SK-N-SH (cell line): ENCODE results near the gene GPHB5. TPM values are rescaled to one million over a fixed set of nuclear protein-coding genes. Genes with fewer than 3 reads are reported as not detected.

Experiments
- CTCF ChIA-PET: fragments of 300-600, 350-600 bp; formaldehyde crosslinking; extraction: SDS; loops from one replicate; lab custom pipeline; 2021; lab: Yijun Ruan, JAX
- POLR2A ChIA-PET: fragments of 350-600 bp; sonication (Branson Sonifier 250); formaldehyde crosslinking; extraction: SDS; loops from one replicate; lab custom pipeline; 2020; ENCODE audit warnings: antibody characterized with exemption, inconsistent platforms; lab: Yijun Ruan, JAX
- DNase-seq: peaks from one replicate; pipeline ENCODE4 v3.0.0; 2012
- H2AFZ ChIP-seq: fragments of 200-600 bp; sonication (generic); 2 replicates; pipeline ENCODE4 v1.8.1; 2016; ENCODE audit warnings: antibody characterized with exemption, mild to moderate bottlenecking, low read depth
- H3F3A ChIP-seq: fragments of 200-600 bp; sonication (generic); replicated peaks from 2 replicates; pipeline ENCODE3; 2016; ENCODE audit warnings: antibody characterized with exemption, mild to moderate bottlenecking; ENCODE audit not compliant: insufficient read depth
- H3K27ac ChIP-seq, 2 experiments: fragments of 200-500 bp in 1 of 2; fragments of 200-600 bp in 1 of 2; sonication (Bioruptor generic) in 1 of 2; sonication (generic), shearing (Covaris generic) in 1 of 2; 2 replicates each; pipeline versions ENCODE4 v1.5.1 to v1.6.1; 2014 to 2016; ENCODE audit warnings: low read depth in 2 of 2, inconsistent platforms in 1 of 2, low read length in 1 of 2, mild to moderate bottlenecking in 1 of 2, mixed read lengths in 1 of 2
- H3K27me3 ChIP-seq: fragments of 200-600 bp; sonication (generic), shearing (Covaris generic); 2 replicates; pipeline ENCODE4 v1.6.1; 2016; ENCODE audit warnings: mixed run types; ENCODE audit not compliant: insufficient read depth
- H3K36me3 ChIP-seq, 2 experiments: fragments of 200-500 bp in 1 of 2; fragments of 200-600 bp in 1 of 2; sonication (Bioruptor generic) in 1 of 2; sonication (generic) in 1 of 2; replicated peaks in 1 of 2; 2 replicates each; pipeline versions ENCODE3 to v1.5.1; 2014 to 2016; ENCODE audit warnings: low read length in 1 of 2, mild to moderate bottlenecking in 1 of 2; ENCODE audit not compliant: insufficient read depth in 2 of 2, control insufficient read depth in 1 of 2
- H3K4me1 ChIP-seq, 2 experiments: fragments of 200-500 bp in 1 of 2; fragments of 200-600 bp in 1 of 2; sonication (Bioruptor generic) in 1 of 2; sonication (generic), shearing (Covaris generic) in 1 of 2; 2 replicates each; pipeline versions ENCODE4 v1.5.1 to v1.6.1; 2014 to 2016; ENCODE audit warnings: low read depth in 1 of 2, low read length in 1 of 2, mixed run types in 1 of 2; ENCODE audit not compliant: insufficient read depth in 2 of 2, control insufficient read depth in 1 of 2
- H3K4me2 ChIP-seq: fragments of 200-600 bp; sonication (generic), shearing (Covaris generic); 2 replicates; pipeline ENCODE4 v1.6.1; 2017; ENCODE audit warnings: mixed run types
- H3K4me3 ChIP-seq, 2 experiments: fragments of 200-500 bp in 1 of 2; fragments of 200-600 bp in 1 of 2; sonication (Bioruptor generic) in 1 of 2; sonication (generic), shearing (Covaris generic) in 1 of 2; 2 replicates each; pipeline versions ENCODE4 v1.5.1 to v1.8.1; 2014 to 2016; ENCODE audit warnings: low read depth in 2 of 2, inconsistent platforms in 1 of 2, low read length in 1 of 2, mild to moderate bottlenecking in 1 of 2, mixed read lengths in 1 of 2, moderate library complexity in 1 of 2
- H3K79me2 ChIP-seq: fragments of 200-600 bp; sonication (generic); 2 replicates; pipeline ENCODE4 v1.8.1; 2017; ENCODE audit warnings: mild to moderate bottlenecking; ENCODE audit not compliant: insufficient read depth
- H3K9ac ChIP-seq: fragments of 200-600 bp; sonication (generic); 2 replicates; pipeline ENCODE4 v1.6.1; 2017; ENCODE audit warnings: mixed run types
- H3K9me2 ChIP-seq: fragments of 200-600 bp; sonication (generic); 2 replicates; pipeline ENCODE4 v1.6.1; 2017; ENCODE audit warnings: mixed run types
- H3K9me3 ChIP-seq: fragments of 200-600 bp; sonication (generic); 2 replicates; pipeline ENCODE4 v1.6.1; 2017; ENCODE audit warnings: mixed run types, mild to moderate bottlenecking, moderate library complexity
- H4K20me1 ChIP-seq: fragments of 200-600 bp; sonication (generic); 2 replicates; pipeline ENCODE4 v1.6.1; 2017; ENCODE audit warnings: mild to moderate bottlenecking, mixed run types; ENCODE audit not compliant: insufficient read depth
- CHD2 ChIP-seq: fragments of 150-350 bp; IDR thresholded peaks from 2 replicates; pipeline ENCODE4 v1.6.1; 2018; ENCODE audit warnings: low read length; ENCODE audit not compliant: partially characterized antibody
- GABPA ChIP-seq: IDR thresholded peaks from 2 replicates; pipeline ENCODE4 v1.4.0; 2012; ENCODE audit warnings: low read depth, mild to moderate bottlenecking
- JUND ChIP-seq: IDR thresholded peaks from 2 replicates; pipeline ENCODE4 v1.4.0; 2012
- MAX ChIP-seq: IDR thresholded peaks from 2 replicates; pipeline ENCODE4 v1.4.0; 2012; ENCODE audit warnings: low read depth
- MEF2A ChIP-seq: IDR thresholded peaks from 2 replicates; pipeline ENCODE4 v1.4.0; 2012; ENCODE audit warnings: low read depth, borderline replicate concordance
- PBX3 ChIP-seq: IDR thresholded peaks from 2 replicates; pipeline ENCODE4; 2012
- SIN3A ChIP-seq: IDR thresholded peaks from 2 replicates; pipeline ENCODE4 v1.6.1; 2012; ENCODE audit warnings: low read depth, mild to moderate bottlenecking, low read length, moderate library complexity, borderline replicate concordance
- TAF1 ChIP-seq: IDR thresholded peaks from 2 replicates; pipeline ENCODE4 v1.6.1; 2012; ENCODE audit warnings: low read depth, mild to moderate bottlenecking, low read length, moderate library complexity, borderline replicate concordance
- WGBS: methylation state at CpG from one replicate; pipeline ENCODE4 v1.1.6; 2017; ENCODE audit warnings: low lambda C conversion rate; 5-methylcytosine and 5-hydroxymethylcytosine counted together
- polyA plus RNA-seq, 3 experiments: library from polyadenylated mRNA; depleted of rRNA; stranded (reverse); fragments of >200 nt; gene quantifications; 2 replicates each; pipeline ENCODE4 v1.2.3, GENCODE V29; 2012
- TF ChIP-seq, protein P1 (sequence below): fragments of 150-350 bp; IDR thresholded peaks from 2 replicates; pipeline ENCODE4 v1.6.1; 2016; ENCODE audit warnings: mild to moderate bottlenecking, low read depth, low read length

The GPHB5 gene
- polyA plus RNA-seq, 1 of the 3 experiments (the other 2 are of a cell fraction) = not detected

- whole genome bisulfite sequencing = 9% methylated on average over 1 of the region's 1 CpG
- no peak for DNase-seq
- H3K4me1 ChIP-seq = no peaks in the 10 kb centered on the region; a peak in 1 of 4 replicates
Measured at GRCh38 chr14:63266106-63266505, 52.6 kb downstream of the GPHB5 start.

More at GRCh38 chr14:63266106-63266505, 52.6 kb downstream of the GPHB5 start:
- POLR2A ChIA-PET = no interaction called here
- no peaks in the 10 kb centered on the region for H3K9me2 ChIP-seq
- no peaks in the 10 kb centered on the region for H3K27me3 ChIP-seq
- no peak overlapping the region for H3K9ac ChIP-seq
- H3F3A ChIP-seq = no peaks in the 10 kb centered on the region
- TF ChIP-seq MEF2A = no peak
- no peak for TF ChIP-seq JUND
- no peak for TF ChIP-seq MAX
- no peak for TF ChIP-seq TAF1
- no peak for TF ChIP-seq SIN3A
- TF ChIP-seq, protein P1, sequence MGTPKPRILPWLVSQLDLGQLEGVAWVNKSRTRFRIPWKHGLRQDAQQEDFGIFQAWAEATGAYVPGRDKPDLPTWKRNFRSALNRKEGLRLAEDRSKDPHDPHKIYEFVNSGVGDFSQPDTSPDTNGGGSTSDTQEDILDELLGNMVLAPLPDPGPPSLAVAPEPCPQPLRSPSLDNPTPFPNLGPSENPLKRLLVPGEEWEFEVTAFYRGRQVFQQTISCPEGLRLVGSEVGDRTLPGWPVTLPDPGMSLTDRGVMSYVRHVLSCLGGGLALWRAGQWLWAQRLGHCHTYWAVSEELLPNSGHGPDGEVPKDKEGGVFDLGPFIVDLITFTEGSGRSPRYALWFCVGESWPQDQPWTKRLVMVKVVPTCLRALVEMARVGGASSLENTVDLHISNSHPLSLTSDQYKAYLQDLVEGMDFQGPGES = no peak
- no peak for TF ChIP-seq GABPA
- no peak for TF ChIP-seq PBX3
- TF ChIP-seq CHD2 = no peak
- no peaks in the 10 kb centered on the region for H3K9me3 ChIP-seq
- no peaks in the 10 kb centered on the region for H4K20me1 ChIP-seq
- no peaks in the 10 kb centered on the region; the same call in 1 of the 2 replicates for H3K79me2 ChIP-seq
- H3K4me3 ChIP-seq = no peak overlapping the region
- no peaks in the 10 kb centered on the region for H3K36me3 ChIP-seq
- no peak overlapping the region for H3K4me2 ChIP-seq
- no peak overlapping the region for H3K27ac ChIP-seq
- H2AFZ ChIP-seq = no peak overlapping the region
- CTCF ChIA-PET = no interaction called here

Other genes starting within 250 kb of the GPHB5 start
- 12.1 and 16.7 TPM in 2 replicates for gene RHOJ, start 114.5 kb downstream of the GPHB5 start, polyA plus RNA-seq (2012; rRNA removed)
- 4.0 and 4.4 TPM in 2 replicates for gene PPP2R5E, start 224.4 kb upstream of the GPHB5 start, polyA plus RNA-seq (2012; rRNA removed)